CD14-positive monocyte (primary cell): Measurements from ENCODE around the gene ESPNL. TPM values are rescaled to one million over a fixed set of nuclear protein-coding genes. Genes with fewer than 3 reads are reported as not detected.

Experiments
- DNase-seq, 3 donors: peaks; one replicate each; pipeline ENCODE4 v3.0.0-alpha.2; 2011 to 2022
- H2AFZ ChIP-seq: 2 replicates; pipeline ENCODE4 v1.6.0; 2012; ENCODE audit warnings: mild to moderate bottlenecking, low read depth, low read length, inconsistent platforms; ENCODE audit not compliant: insufficient read depth, poor library complexity, severe bottlenecking
- H3K27ac ChIP-seq, 2 donors: 1 replicate in 1 of 2; 2 replicates in 1 of 2; pipeline ENCODE4 v1.5.1; 2012 to 2013; ENCODE audit warnings: low read length in 2 of 2, control low read depth in 1 of 2, inconsistent platforms in 1 of 2, low read depth in 1 of 2, mild to moderate bottlenecking in 1 of 2
- H3K27me3 ChIP-seq, 2 donors: one replicate each; pipeline versions ENCODE4 v1.6.0 to v1.6.1; 2011 to 2013; ENCODE audit warnings: low read length in 2 of 2; ENCODE audit not compliant: control insufficient read depth in 2 of 2, insufficient read depth in 2 of 2
- H3K36me3 ChIP-seq, 2 donors: replicated peaks in 1 of 2; 1 replicate in 1 of 2; 2 replicates in 1 of 2; pipeline versions ENCODE4 v1.5.1 to v1.6.1; 2012 to 2013; ENCODE audit warnings: low read length in 2 of 2, control low read depth in 1 of 2, inconsistent platforms in 1 of 2, mild to moderate bottlenecking in 1 of 2; ENCODE audit not compliant: insufficient read depth in 2 of 2, control insufficient read depth in 1 of 2
- H3K4me1 ChIP-seq, 2 donors: 1 replicate in 1 of 2; 2 replicates in 1 of 2; pipeline versions ENCODE4 v1.5.1 to v1.6.1; 2012 to 2013; ENCODE audit warnings: low read length in 2 of 2, control low read depth in 1 of 2, inconsistent platforms in 1 of 2, mild to moderate bottlenecking in 1 of 2, moderate library complexity in 1 of 2; ENCODE audit not compliant: insufficient read depth in 2 of 2, control insufficient read depth in 1 of 2
- H3K4me2 ChIP-seq: replicated peaks from 2 replicates; pipeline ENCODE3; 2012; ENCODE audit warnings: low read length, moderate library complexity, mild to moderate bottlenecking; ENCODE audit not compliant: poor library complexity, severe bottlenecking; ENCODE audit errors: extremely low read depth
- H3K4me3 ChIP-seq, 3 experiments: fragments of 200-600 bp in 1 of 3; sonication (generic) in 1 of 3; replicated peaks in 1 of 3; 1 replicate in 2 of 3; 2 replicates in 1 of 3; pipeline ENCODE4 v1.5.1; 2011 to 2013; ENCODE audit warnings: low read length in 3 of 3, mild to moderate bottlenecking in 3 of 3, control low read depth in 2 of 3, low read depth in 2 of 3, inconsistent platforms in 1 of 3, moderate library complexity in 1 of 3
- H3K79me2 ChIP-seq: 2 replicates; pipeline ENCODE4 v1.6.0; 2012; ENCODE audit warnings: mild to moderate bottlenecking, control low read depth, inconsistent platforms, low read length, moderate library complexity; ENCODE audit not compliant: insufficient read depth
- H3K9ac ChIP-seq: 2 replicates; pipeline ENCODE4 v1.6.0; 2017; ENCODE audit warnings: low read length, mild to moderate bottlenecking; ENCODE audit not compliant: insufficient read depth, poor library complexity, severe bottlenecking
- H3K9me3 ChIP-seq, 2 donors: replicated peaks in 1 of 2; 1 replicate in 1 of 2; 2 replicates in 1 of 2; pipeline versions ENCODE4 v1.5.1 to v1.6.1; 2012 to 2013; ENCODE audit warnings: low read length in 2 of 2, control low read depth in 1 of 2; ENCODE audit not compliant: control insufficient read depth in 1 of 2, insufficient read depth in 1 of 2
- H4K20me1 ChIP-seq: 2 replicates; pipeline ENCODE4 v1.6.0; 2012; ENCODE audit warnings: mild to moderate bottlenecking, low read length, control low read depth, moderate library complexity; ENCODE audit not compliant: insufficient read depth
- H3K27ac Mint-ChIP-seq, 7 donors: one replicate each; pipeline ENCODE4 v1.8.0; 2020; ENCODE audit warnings: mild to moderate bottlenecking in 7 of 7, mixed read lengths in 7 of 7, moderate library complexity in 6 of 7, inconsistent platforms in 2 of 7
- H3K27me3 Mint-ChIP-seq, 3 donors: one replicate each; pipeline ENCODE4 v1.8.0; 2021 to 2022; ENCODE audit warnings: low read depth in 3 of 3, mild to moderate bottlenecking in 3 of 3, mixed read lengths in 3 of 3, moderate library complexity in 3 of 3, inconsistent platforms in 1 of 3
- H3K36me3 Mint-ChIP-seq, 2 donors: one replicate each; pipeline ENCODE4 v1.8.0; 2020; ENCODE audit warnings: mixed read lengths in 2 of 2, inconsistent platforms in 1 of 2, mild to moderate bottlenecking in 1 of 2
- H3K4me1 Mint-ChIP-seq: one replicate; pipeline ENCODE4 v1.8.0; 2020; ENCODE audit warnings: mild to moderate bottlenecking, mixed read lengths
- H3K4me3 Mint-ChIP-seq, 2 donors: one replicate each; pipeline ENCODE4 v1.8.0; 2020; ENCODE audit warnings: mild to moderate bottlenecking in 2 of 2, mixed read lengths in 2 of 2, moderate library complexity in 1 of 2
- H3K9me3 Mint-ChIP-seq, 7 donors: one replicate each; pipeline ENCODE4 v1.8.0; 2020 to 2022; ENCODE audit warnings: mixed read lengths in 7 of 7, mild to moderate bottlenecking in 6 of 7, moderate library complexity in 6 of 7, inconsistent platforms in 2 of 7
- WGBS: methylation state at CpG from one replicate; pipeline ENCODE4 v1.1.5; 2013; ENCODE audit warnings: missing lambda C conversion rate; ENCODE audit not compliant: insufficient coverage; 5-methylcytosine and 5-hydroxymethylcytosine counted together
- intact Hi-C, 2 donors: fragments of 100-400 bp; cut with micrococcal nuclease; formaldehyde crosslinking; loops; one replicate each; pipeline versions ENCODE4 v1.15.0 to v1.15.1; 2023
- polyA plus RNA-seq, 3 donors: library from polyadenylated mRNA; depleted of rRNA in 1 of 3; unstranded in 2 of 3; stranded (reverse) in 1 of 3; fragments of 300-500 nt in 2 of 3; fragments of >200 nt in 1 of 3; fragmentation: Illumina TruSeq in 2 of 3; gene quantifications; 1 replicate in 2 of 3; 2 replicates in 1 of 3; pipeline ENCODE4 v1.2.3, GENCODE V29; 2012 to 2021
- TF ChIP-seq, protein P1 (sequence below): fragments of 200-600 bp; IDR thresholded peaks from one replicate; pipeline ENCODE4 v1.8.0; 2022; ENCODE audit warnings: antibody characterized with exemption, mild to moderate bottlenecking

Gene ESPNL
- polyA plus RNA-seq, 3 donors = not detected

GRCh38 chr2:238171575-238172187 lies 71.5 kb downstream of the ESPNL start:
- Mint-ChIP-seq H3K36me3 (peaks cover 82 to 94% of the 10 kb centered on the region in 2 donors), H3K9me3 (no peaks in the 10 kb centered on the region), H3K4me3 (no peak overlapping the region), H3K4me1 (peaks cover 7% of the 10 kb centered on the region), H3K27ac (no peak overlapping the region), H3K27me3 (peaks cover 0 to 3% (median 1%) of the 10 kb centered on the region in 3 donors)
- Histone ChIP-seq H4K20me1 (no peaks in the 10 kb centered on the region), H3K4me3 (no peak overlapping the region), H3K36me3 (peaks cover 74 to 91% of the 10 kb centered on the region in 2 donors), H3K9me3 (no peaks in the 10 kb centered on the region), H3K4me1 (no peaks in the 10 kb centered on the region), H3K27me3 (no peaks in the 10 kb centered on the region), H3K27ac (no peak overlapping the region), H2AFZ (no peak overlapping the region), H3K79me2 (no peaks in the 10 kb centered on the region), H3K4me2 (no peak overlapping the region), H3K9ac (no peak overlapping the region)
- no peak for DNase-seq
- TF ChIP-seq, protein P1, sequence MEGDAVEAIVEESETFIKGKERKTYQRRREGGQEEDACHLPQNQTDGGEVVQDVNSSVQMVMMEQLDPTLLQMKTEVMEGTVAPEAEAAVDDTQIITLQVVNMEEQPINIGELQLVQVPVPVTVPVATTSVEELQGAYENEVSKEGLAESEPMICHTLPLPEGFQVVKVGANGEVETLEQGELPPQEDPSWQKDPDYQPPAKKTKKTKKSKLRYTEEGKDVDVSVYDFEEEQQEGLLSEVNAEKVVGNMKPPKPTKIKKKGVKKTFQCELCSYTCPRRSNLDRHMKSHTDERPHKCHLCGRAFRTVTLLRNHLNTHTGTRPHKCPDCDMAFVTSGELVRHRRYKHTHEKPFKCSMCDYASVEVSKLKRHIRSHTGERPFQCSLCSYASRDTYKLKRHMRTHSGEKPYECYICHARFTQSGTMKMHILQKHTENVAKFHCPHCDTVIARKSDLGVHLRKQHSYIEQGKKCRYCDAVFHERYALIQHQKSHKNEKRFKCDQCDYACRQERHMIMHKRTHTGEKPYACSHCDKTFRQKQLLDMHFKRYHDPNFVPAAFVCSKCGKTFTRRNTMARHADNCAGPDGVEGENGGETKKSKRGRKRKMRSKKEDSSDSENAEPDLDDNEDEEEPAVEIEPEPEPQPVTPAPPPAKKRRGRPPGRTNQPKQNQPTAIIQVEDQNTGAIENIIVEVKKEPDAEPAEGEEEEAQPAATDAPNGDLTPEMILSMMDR = no peak
- intact Hi-C loops = no loop called here
- WGBS = 94% methylated on average over 3 of the region's 9 CpGs

GRCh38 chr2:238172439-238172838 lies 72.3 kb downstream of the ESPNL start:
- TF ChIP-seq, protein P1 = no peak
- H3K36me3 Mint-ChIP-seq = peaks cover 85 to 95% of the 10 kb centered on the region in 2 donors
- no peak overlapping the region for H3K4me3 ChIP-seq
- no peaks in the 10 kb centered on the region for H3K4me1 ChIP-seq
- no peak overlapping the region for H3K27ac ChIP-seq
- H3K9me3 Mint-ChIP-seq = no peaks in the 10 kb centered on the region
- peak overlapping the region in 4 of 7 donors; percentile 3 to 74 (median 34) for H3K27ac Mint-ChIP-seq
- H3K4me2 ChIP-seq = no peak overlapping the region
- H3K9ac ChIP-seq = no peak overlapping the region
- peaks cover 7% of the 10 kb centered on the region for H3K4me1 Mint-ChIP-seq
- H3K4me3 Mint-ChIP-seq = no peak overlapping the region
- intact Hi-C loops = no loop called here
- no peak overlapping the region for H2AFZ ChIP-seq
- DNase-seq = no peak
- H3K27me3 Mint-ChIP-seq = peaks cover 0 to 3% (median 1%) of the 10 kb centered on the region in 3 donors
- peaks cover 80 to 97% of the 10 kb centered on the region in 2 donors for H3K36me3 ChIP-seq
- no peaks in the 10 kb centered on the region for H4K20me1 ChIP-seq
- no peaks in the 10 kb centered on the region for H3K27me3 ChIP-seq
- H3K79me2 ChIP-seq = no peaks in the 10 kb centered on the region
- WGBS = 96% methylated on average over 10 of the region's 14 CpGs
- H3K9me3 ChIP-seq = no peaks in the 10 kb centered on the region
